ENCODE results near the gene GSN. TPM values are rescaled to one million over a fixed set of nuclear protein-coding genes. Genes with fewer than 3 reads are reported as not detected.

The GSN gene
- total and polyA plus RNA-seq, 2 of the 8 experiments (the other 6 are each of a cell fraction or from before 2014, with no cell fraction given), result 52.3 to 94.5 TPM

- Histone ChIP-seq H3K9me3 (ENCODE audit: insufficient read depth in 2 of 2, low read depth in 1 of 2, low read length in 1 of 2) (peaks cover 0 to 2% of the 10 kb centered on the region in 2 experiments; a peak in 1 of 4 replicates), H3K79me2 (ENCODE audit: control insufficient read depth in 1 of 2, insufficient read depth in 2 of 2, low read length in 2 of 2) (no peaks in the 10 kb centered on the region), H3K56ac (replicated peaks; ENCODE audit: insufficient read length, low read depth, low read length) (no peak overlapping the region), H3K9ac (replicated peaks in 1 of 4; ENCODE audit: extremely low read depth in 1 of 4, low read depth in 3 of 4, low read length in 3 of 4) (no peak overlapping the region), H3K4me3 (ENCODE audit: extremely low read depth in 1 of 4, insufficient read depth in 2 of 4, low read depth in 3 of 4, low read length in 4 of 4) (no peak overlapping the region), H4K8ac (ENCODE audit: extremely low read depth, insufficient read depth, low read length) (no peak overlapping the region), H2AK5ac (ENCODE audit: low read depth, low read length) (no peak overlapping the region), H2AFZ (ENCODE audit: low read length) (no peak overlapping the region), H3K18ac (ENCODE audit: extremely low read depth, low read length) (no peak overlapping the region), H3K23ac (ENCODE audit: insufficient read length) (no peak overlapping the region), H2BK20ac (ENCODE audit: low read length) (no peak overlapping the region), H4K5ac (ENCODE audit: insufficient read length, low read depth, low read length) (no peak overlapping the region), H3K36me3 (ENCODE audit: control insufficient read depth in 2 of 4, insufficient read depth in 4 of 4, low read length in 3 of 4) (no peaks in the 10 kb centered on the region), H3K4me1 (replicated peaks in 1 of 4; ENCODE audit: control insufficient read depth in 3 of 4, insufficient read depth in 4 of 4, low read length in 3 of 4) (peaks cover 0 to 12% (median 4%) of the 10 kb centered on the region in 4 experiments; a peak in 5 of 7 replicates), H4K20me1 (replicated peaks in 1 of 2; ENCODE audit: control insufficient read depth in 1 of 2, insufficient read depth in 2 of 2, low read length in 2 of 2) (no peaks in the 10 kb centered on the region), H3K27me3 (replicated peaks in 1 of 4; ENCODE audit: control insufficient read depth in 3 of 4, extremely low read depth in 1 of 4, insufficient read depth in 3 of 4, low read length in 3 of 4) (peaks cover 0 to 15% (median 7%) of the 10 kb centered on the region in 4 experiments; a peak in 6 of 7 replicates), H3K4me2 (ENCODE audit: insufficient read depth in 1 of 2, low read depth in 2 of 2, low read length in 2 of 2) (no peak overlapping the region), H3K4ac (replicated peaks; ENCODE audit: insufficient read length, low read depth, low read length) (peak overlapping the region; percentile 2), H2BK15ac (ENCODE audit: low read length) (no peak overlapping the region), H3K23me2 (ENCODE audit: low read depth, low read length) (no peaks in the 10 kb centered on the region), H3K27ac (ENCODE audit: low read depth, low read length) (no peak overlapping the region), H2BK12ac (ENCODE audit: low read depth, low read length) (no peak overlapping the region), H2BK120ac (replicated peaks; ENCODE audit: low read depth, low read length) (no peak overlapping the region), H3K79me1 (ENCODE audit: low read depth, low read length) (no peaks in the 10 kb centered on the region), H3K14ac (ENCODE audit: insufficient read length) (no peak overlapping the region), H4K91ac (replicated peaks; ENCODE audit: insufficient read length, low read length) (no peak overlapping the region), H2BK5ac (ENCODE audit: low read depth, low read length) (no peak overlapping the region)
- DNase-seq (ENCODE audit: low read depth in 1 of 2, low spot score in 2 of 2) (no peak), FAIRE-seq (no peak)
- POLR2A ChIA-PET (ENCODE audit: partially characterized antibody), result interaction anchor here (2.5 kb wide), 1 partner anchor 16 kb away, joined by 8 read pairs; the partner anchor contains the start of gene GSN
- CTCF ChIA-PET (ENCODE audit: partially characterized antibody), result interaction anchor here (0.7 to 2.5 kb wide), 12 partner anchors 8 to 211 kb away, joined by 3 to 8 read pairs (median 4); partner anchors contain the start of gene GSN
- 94% methylated on average over 5 of the region's 5 CpGs; no CpG with 5 or more reads in 1 of the 2 experiments for WGBS, 2 experiments (ENCODE audit: extremely low coverage in 1 of 2, insufficient coverage in 1 of 2, insufficient read length in 1 of 2, insufficient replicate concordance in 2 of 2, low coverage in 1 of 2, low lambda C conversion rate in 2 of 2, missing lambda C conversion rate in 1 of 2)
- TF ChIP-seq SUZ12 (IDR thresholded peaks at IDR 0.05; ENCODE audit: low read length) (no peak), EZH2 (IDR thresholded peaks at IDR 0.05; ENCODE audit: low read depth, low read length, severe bottlenecking) (no peak), NRF1 (IDR thresholded peaks at IDR 0.05; ENCODE audit: low read depth, low read length) (no peak), CHD1 (IDR thresholded peaks at IDR 0.05; ENCODE audit: low read depth, low read length) (no peak), CEBPB (IDR thresholded peaks at IDR 0.05; ENCODE audit: low read depth, low read length) (no peak), SP1 (IDR thresholded peaks at IDR 0.05; ENCODE audit: low read depth, low read length) (no peak), USF2 (IDR thresholded peaks at IDR 0.05; ENCODE audit: low read length) (no peak)
Measured at GRCh38 chr9:121252104-121252851, 15.7 kb upstream of the GSN start.

Measured in H1 (cell line).